HEK293T (cell line): Measurements from ENCODE around the gene CBX4.

Source experiments
- ARNT ChIP-seq: fragments of 450-650 bp; IDR thresholded peaks from 2 replicates; pipeline ENCODE4 v1.6.1; 2017; ENCODE audit warnings: mild to moderate bottlenecking
- BHLHE40 ChIP-seq: fragments of 450-650 bp; IDR thresholded peaks from 2 replicates; pipeline ENCODE4 v1.6.1; 2016; ENCODE audit warnings: mild to moderate bottlenecking, moderate library complexity, borderline replicate concordance
- CTBP1 ChIP-seq: fragments of 450-650 bp; IDR thresholded peaks from 2 replicates; pipeline ENCODE4 v1.6.1; 2016; ENCODE audit warnings: borderline replicate concordance
- FOXA1 ChIP-seq: fragments of 450-650 bp; IDR thresholded peaks from 2 replicates; pipeline ENCODE4 v1.6.1; 2016; ENCODE audit warnings: mild to moderate bottlenecking
- FOXK2 ChIP-seq: fragments of 450-650 bp; IDR thresholded peaks from 2 replicates; pipeline ENCODE4 v1.6.1; 2016; ENCODE audit warnings: mild to moderate bottlenecking
- FOXM1 ChIP-seq: fragments of 450-650 bp; IDR thresholded peaks from 2 replicates; pipeline ENCODE4 v1.6.1; 2017; ENCODE audit warnings: mild to moderate bottlenecking, borderline replicate concordance
- L3MBTL2 ChIP-seq: fragments of 450-650 bp; conservative IDR thresholded peaks from 2 replicates; pipeline ENCODE4 v1.6.1; 2016; ENCODE audit warnings: mild to moderate bottlenecking
- LEF1 ChIP-seq: fragments of 450-650 bp; IDR thresholded peaks from 2 replicates; pipeline ENCODE4 v1.6.1; 2017; ENCODE audit warnings: mild to moderate bottlenecking, borderline replicate concordance
- PKNOX1 ChIP-seq: fragments of 450-650 bp; IDR thresholded peaks from 2 replicates; pipeline ENCODE4 v1.6.1; 2016
- SP1 ChIP-seq: fragments of 450-650 bp; IDR thresholded peaks from 2 replicates; pipeline ENCODE4 v1.6.1; 2017
- SUZ12 ChIP-seq: fragments of 450-650 bp; IDR thresholded peaks from 2 replicates; pipeline ENCODE4 v1.6.1; 2016; ENCODE audit warnings: mild to moderate bottlenecking
- TARDBP ChIP-seq: fragments of 450-650 bp; IDR thresholded peaks from 2 replicates; pipeline ENCODE4 v1.6.1; 2016
- ZNF384 ChIP-seq: fragments of 450-650 bp; IDR thresholded peaks from 2 replicates; pipeline ENCODE4 v1.6.1; 2016

DNA sequence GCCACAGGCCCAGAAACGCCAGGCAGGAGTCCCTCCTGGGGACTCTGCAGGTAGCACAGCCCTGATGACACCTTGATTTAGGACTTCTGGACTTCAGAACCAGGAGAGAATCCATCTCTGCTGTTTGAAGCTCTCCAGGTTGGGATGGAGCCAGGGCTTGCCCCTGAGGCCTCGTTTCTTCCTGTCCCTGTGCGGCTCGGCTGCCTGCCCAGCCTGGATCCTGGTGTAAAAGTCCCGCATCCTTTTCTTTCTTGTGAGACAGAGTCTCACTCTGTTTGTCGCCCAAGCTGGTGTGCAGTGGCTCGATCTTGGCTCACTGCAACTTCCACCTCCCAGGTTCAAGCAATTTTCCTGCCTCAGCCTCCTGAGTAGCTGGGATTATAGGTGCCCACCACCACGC, 17.9 kb upstream of the CBX4 start:
- TF ChIP-seq CTBP1 (no peak), L3MBTL2 (no peak), BHLHE40 (no peak), SUZ12 (no peak), SP1 (no peak), ZNF384 (no peak), PKNOX1 (no peak), FOXM1 (no peak), FOXA1 (no peak), TARDBP (no peak), FOXK2 (no peak), LEF1 (no peak), ARNT (no peak)
